GM21825 (cell line): ENCODE results near the gene PRRC2B.

Experiments used
- ATAC-seq: cut with Tn5 transposase; IDR thresholded peaks from one replicate; pipeline ENCODE4 v1.9.1; 2021; ENCODE audit warnings: mild to moderate bottlenecking, moderate library complexity; ENCODE audit not compliant: unreplicated experiment

PRRC2B gene

DNA sequence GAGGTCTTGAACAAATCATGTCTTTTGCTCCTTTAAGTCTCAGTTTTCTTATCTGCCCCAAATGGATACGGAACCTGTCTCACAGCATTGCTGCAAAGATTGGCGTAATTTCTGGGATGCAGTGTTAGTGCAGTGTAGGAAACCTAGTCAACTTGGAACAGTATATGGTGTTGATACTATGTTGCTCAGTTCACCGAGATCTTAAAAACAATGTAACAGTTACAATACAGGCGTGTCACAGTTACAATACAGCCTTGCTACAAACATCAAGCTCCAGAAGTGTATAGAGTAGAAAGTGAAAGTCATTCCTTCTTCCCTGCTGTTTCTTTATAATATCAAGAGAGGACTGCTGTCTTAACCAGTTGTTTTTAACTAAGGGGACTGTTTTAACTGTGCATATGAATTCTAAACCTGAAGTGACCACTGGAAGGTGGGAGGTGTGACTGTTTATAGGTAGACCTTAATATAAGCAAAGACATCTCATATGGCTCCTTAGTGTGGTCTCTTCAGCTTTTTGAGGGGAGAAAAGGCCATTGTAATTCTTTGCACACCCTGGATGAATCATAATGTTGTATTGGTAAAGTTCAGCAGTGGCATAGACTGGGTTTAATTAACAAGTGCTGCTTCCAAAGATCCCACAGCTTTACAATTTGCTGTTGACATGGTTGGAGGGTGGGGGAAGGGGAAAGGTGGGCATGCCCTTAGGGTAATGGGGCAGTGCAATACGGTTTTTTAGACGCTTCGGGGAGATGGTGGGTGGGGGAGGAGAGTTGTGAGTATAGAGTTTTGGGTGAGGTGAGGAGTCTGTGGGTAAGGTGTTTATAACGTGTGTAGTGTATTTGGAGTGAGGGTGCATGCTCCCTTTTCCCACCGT lies 12.9 kb downstream of the PRRC2B start:
- no peak for ATAC-seq

DNA sequence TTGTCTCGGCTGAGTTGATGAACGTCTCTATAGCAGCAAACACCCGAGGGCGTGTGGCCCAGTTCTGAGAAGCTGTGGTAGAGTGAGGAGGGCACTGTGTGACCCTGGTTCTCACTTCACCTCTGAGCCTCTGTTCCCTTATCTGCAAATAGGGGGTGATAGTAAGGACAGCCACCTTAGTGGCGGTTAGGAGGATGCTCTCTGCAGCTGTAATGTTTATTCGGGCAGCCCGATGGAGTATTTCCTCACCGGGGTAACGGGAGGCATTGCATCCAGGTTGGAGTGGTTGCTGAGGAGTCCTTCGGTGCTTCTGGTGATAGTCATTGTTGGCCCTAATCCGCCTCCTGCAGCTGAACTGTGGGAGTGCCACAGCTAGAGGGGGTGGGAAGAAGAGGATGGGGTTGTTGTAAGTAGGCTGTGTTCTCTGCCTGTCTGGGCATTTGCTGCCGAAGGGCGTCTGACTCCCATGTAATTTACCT lies 13.9 kb downstream of the PRRC2B start:
- ATAC-seq, result no peak

DNA sequence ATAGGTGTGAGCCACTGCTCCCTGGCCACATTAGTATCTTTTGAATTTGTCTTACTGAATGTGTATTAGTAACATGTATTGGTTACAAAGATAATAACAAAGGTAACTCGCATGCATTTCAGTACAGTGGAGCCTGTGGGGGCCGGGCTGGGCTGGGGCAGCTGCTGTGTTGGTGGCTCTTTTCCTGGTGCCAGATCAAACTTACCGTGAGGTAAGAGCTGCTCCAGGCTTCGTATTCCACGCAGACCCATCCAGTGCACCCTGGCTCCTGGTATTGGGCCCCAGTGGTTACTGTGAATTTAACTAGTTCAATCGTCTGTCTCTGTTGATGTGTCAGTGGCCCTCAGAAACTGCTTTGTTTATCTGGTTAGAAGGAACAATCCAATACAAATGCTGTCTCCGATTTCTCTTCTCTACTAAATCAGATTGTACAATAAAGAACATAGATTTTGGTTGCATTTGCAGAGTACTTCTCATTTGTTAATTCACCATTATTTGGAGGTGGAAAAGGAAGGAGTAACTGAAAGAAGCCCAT lies 15.6 kb downstream of the PRRC2B start:
- no peak for ATAC-seq

DNA sequence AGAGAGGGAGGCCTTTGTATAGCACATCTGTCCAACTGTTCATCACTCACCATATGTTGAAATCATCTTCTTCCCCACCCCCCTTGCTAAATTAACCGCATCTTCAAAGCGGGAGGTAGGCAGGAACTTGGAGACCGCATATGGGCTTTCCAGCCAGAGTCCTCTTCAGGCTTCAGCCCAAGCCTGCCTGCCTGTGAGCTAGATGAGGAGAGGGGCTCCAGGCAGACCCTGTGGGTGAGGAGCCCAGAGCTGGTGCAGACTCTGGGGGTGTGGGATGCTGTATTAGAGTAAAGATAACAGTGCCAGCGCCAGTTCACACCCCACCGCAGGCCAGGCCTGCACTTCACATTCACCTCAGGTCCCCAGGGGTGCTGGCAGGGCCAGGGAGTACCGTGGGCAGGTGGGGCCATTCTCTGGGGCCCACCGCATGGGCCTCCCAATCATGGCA lies 16.2 kb downstream of the PRRC2B start:
- ATAC-seq, result no peak

DNA sequence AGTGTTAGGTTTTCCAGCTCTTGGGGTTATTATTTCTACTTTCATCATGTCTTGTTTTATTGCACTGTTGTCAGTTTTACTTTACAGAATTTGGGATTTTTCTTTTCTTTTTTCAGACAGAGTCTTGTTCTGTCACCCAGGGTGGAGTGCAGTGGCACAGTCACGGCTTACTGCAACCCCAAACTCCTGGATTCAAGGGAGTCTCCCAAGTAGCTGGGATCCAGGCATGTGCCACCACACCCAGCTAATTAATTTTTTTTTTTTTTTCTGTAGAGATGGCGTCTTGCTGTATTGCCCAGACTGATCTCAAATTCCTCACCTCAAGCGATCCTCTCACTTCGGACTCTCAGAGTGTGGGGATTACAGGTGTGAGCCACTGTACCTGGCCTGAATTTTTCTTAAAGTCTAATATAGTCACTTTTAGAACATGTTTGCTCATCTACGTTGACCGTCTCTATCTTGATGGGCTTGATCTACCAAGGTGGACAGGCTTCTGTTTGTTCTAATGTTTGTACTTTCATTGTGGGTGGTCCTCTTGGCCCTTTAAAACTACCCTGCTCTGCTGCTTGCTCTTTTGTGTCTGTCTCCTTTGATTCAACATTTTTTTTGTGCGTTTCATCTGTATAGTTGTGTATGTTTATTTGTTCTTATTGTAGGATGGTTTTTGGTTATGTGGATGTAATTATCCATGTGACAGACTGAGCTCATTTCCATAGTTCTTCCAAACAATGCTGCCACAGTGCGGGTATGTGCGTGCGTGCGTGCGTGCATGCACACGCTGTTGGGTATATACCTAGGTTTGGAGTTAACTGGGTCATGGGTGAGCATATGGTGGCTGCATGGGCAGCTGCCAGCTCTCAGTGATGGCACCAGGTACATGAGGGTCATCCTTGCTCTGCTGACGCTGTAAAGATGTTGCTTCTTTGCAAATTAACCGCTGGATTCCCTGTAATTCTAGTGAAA lies 18.1 kb downstream of the PRRC2B start:
- no peak for ATAC-seq

DNA sequence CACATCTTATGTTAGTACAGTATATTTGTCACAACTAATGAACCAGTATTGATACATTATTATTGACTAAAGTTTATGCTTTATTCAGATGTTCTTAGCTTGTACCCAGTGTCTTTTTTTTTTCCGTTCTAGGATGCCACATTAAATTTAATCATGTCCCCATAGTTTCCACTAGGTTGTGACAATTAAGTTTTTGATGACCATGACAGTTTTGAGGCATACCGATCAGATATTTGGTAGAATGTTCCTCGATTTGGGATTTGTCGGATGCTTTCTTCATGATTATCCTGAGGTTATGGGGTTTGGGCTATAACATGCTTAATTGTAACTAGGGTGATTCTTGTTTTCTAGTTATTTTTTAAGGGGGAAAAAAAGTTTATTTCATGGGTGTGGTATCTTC lies 22.6 kb downstream of the PRRC2B start:
- no peak for ATAC-seq

DNA sequence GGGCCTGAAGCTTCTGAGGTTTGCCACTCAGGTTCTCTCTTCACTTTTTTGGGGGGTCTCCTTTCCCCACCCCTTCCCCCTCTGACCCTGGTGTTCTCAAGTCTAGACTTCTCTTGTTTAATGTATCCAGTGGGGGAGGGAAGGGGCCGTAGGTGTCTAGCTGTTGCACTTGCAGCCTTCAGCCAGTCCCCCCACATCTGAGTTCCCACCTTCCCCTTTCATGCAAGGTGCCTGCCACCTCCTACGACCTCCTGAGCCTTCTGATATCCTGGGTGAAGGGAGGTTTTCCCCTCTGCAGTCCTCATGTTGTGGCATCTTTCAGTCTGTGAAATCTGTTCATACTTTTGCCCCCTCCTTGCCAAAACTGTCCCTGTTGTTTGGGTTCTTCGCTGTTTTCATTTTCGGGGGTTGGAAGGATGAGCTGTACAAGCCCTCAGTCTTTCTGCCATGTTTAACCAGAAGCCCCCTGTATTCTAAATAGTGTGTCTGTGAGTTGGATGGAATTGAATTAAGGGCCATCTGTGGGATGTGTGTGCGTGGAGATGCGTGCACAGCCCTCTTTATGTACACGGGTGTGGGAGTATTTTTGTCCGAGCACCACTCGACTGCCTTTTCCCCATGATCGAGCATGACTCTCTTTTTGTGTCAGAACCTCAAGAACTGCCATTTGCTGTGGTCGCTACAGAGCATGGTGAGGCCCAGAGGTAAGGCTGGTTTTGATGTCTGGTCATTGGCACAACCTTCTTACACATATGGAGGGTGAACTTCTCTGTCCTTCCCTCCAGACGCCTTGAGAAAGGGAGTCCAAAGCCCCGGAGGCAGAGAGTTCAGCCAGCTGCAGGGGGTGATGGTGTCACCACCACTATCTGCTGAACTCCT lies 23.6 kb downstream of the PRRC2B start:
- peak; percentile 48 for ATAC-seq

DNA sequence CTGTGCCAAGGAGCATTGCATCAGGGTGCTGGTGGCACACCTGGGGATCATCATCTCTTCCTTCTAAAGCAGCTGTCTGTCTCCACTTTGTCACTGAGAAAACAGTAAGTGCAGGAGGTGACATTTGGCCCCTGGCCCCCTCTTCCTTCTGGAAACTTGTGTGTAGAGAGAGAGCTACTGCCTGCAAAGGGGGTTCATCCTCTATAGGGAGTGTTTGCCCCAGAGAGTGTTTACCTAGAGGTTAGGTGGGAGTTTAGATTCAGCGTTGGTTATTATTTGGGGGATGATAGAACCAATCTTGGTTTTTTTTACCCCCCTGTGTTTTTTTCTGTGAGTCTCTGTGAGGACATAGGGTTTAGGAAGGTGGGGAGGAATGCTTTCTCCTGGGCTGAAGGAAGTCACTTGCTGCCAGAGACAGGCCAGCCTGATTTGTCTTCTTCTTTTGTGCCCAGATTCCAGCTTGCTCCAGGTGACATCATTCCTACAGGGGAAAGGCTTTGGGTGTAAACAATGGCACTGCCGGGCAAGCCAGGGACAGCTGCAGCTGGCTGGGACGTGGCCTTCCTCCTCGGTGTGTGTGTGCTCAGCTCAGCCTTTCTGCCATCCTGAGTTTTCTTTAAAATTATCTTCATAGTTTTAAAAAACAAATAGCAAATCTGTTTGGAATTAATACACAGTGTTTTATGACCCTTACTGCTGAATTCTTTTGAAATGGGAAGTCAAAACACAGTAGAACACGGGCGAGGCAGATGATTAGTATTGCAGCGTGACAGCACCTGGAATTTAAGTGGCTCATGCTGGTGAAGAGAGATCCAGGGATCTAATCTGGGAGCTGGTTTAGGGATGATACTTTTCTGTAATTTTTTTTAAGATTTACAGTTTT lies 24.5 kb downstream of the PRRC2B start:
- peak; percentile 12 for ATAC-seq

DNA sequence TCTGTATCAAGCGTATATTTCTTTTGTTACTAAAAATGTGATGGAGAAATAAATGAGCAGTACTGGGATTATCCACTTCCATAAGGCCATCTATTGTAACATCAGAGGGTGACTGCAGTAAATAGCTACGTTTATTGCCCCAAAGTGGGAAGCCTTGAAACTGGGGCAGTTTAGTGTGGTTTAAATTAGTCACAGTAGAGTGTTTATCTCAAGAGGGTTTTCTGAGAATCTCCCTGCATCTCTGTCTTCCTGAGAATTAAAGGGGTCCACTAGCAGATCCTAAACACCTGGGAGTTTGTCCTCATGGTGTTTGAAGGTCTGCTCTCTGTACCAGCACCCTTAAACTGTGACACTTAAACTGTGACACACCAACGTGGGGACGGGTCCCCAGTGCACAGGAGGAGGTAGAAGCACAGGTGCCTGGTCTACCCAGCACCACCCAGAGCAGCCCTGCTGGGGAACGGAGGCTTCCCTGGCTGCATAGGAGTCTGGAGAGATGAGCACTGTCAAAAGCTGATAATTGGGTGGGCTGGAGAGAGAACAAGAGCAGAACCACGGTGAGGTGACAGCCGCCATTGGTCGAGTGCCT lies 25.2 kb downstream of the PRRC2B start:
- ATAC-seq, result no peak

DNA sequence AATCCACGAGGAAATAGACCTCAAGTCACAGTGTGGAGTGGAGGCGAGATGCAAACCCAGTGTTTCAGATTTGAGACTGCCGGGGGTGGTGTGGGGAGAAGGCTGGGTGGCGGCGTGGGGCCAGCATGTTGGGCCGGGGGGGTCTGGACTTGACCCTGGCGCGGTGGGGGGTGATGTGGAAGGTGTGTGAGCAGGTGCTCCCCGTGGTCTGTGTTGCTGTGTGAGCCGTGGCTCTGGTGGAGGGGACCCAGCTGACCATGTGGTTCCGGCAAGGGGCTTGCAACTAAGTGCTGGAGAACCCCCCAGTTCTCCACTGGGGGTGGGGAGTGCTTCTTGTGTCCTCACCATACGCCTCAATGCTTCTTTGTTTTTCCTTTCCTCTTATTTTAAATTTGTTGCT lies 25.8 kb downstream of the PRRC2B start:
- ATAC-seq, result no peak

DNA sequence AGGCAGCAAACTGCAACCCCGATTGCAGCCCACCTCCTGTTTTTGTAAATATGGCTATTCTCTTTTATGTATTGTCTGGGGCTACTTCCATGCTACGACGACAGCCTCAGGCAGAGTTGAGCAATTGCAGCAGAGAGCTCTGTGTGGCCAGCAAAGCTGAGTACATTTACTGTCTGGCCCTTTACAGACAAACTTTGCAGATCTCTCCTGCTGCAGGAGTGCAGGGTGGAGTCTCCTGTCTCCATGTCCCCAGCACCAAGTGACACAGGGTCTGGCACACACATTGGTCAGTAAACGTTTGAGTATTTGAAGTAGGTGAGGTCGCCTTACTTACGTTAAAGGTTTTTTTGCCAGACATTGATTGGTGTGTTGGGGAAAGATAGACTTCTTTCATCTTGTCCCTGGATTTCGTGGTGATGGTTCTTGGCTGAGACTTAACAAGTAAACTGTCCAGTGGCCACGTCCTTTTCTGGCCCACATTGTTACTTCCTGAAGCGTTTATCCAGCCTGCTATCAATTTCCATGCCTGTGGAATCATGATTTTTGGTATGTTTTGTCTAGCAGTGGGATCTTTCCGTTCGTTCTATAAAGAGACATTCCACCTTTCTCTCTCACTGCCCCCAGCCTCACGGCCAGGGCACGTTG lies 27.2 kb downstream of the PRRC2B start:
- no peak for ATAC-seq

DNA sequence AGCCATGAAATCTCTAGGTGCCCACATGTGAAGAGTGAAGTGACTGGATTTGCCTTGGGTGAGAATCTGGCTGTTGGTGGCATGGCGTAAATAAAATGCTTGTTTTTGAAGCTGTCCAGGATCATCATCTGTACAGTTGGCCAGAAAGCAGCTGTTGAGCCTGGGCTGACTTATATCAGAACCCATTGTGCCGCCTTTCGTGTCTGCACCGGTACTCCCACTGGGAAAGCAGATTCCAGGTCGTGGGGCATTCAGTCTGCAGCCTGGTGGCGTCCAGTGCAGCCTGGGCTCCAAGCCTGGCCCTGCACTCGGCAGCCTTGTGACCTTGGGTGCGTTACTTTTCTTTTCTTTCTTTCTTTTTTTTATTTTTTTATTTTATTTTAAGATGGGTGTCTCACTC lies 27.8 kb downstream of the PRRC2B start:
- no peak for ATAC-seq

DNA sequence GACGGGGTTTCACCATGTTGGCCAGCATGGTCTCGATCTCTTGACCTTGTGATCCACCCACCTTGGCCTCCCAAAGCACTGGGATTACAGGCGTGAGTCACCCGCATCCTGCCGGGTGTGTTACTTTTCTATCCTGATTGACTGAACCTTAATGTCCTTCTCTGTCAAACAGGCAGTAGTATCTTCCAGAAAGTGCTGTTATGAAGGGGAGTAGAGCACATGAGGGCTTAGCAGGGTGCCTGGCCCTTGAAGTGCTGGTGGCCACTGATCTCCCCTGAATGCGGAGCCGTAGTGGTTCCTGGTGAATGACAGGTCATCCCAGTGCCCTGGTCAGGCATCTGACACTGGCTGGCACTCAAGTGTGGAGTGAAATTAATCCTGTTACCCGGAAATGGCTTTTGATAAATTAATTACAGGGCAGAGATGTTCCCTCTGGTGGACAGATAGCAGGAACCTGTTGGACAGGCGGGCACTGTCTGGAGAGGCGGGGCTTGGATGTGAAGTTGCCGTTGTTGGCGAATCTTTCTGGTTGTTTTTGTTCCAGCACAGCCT lies 28.4 kb downstream of the PRRC2B start:
- ATAC-seq, result no peak

DNA sequence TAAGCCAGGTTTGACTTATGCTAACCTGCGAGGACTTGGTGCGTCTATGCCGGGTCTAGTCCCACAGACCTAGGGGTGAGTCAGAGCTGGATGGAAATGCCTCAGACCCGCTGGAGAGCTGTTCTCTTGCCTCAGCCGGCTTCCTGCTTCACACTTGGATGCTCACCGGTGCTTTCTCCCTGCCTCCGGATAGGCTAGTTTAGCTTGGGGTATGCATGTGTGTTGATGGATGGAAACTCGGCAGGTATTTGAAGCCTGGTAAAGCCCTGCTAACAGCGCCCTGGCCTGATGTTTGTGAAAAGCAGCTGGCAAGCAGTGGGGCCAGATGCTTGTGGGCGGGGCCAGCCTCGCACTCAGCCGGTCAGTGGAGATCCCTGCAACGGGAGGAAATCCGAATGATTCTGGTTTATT lies 29.3 kb downstream of the PRRC2B start:
- ATAC-seq, result no peak

DNA sequence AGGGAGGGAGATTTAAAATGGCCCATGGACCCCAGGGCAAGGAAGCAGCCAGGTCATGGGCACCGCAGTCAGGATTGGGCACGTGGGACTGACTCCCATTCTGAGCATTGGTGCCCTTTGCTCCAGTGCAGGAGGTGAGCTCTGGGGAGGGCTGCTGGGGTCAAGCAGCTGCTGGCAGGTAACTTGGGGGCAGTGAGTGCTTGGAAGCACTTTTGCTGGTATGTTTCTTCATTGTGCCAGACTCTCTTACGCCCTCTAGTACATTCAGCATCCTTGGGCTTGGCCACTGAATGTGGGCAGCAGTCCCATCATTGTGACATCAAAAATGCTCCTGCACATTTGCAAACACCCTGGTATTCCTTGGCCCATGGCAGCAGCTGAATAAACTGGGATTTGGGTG lies 32.7 kb downstream of the PRRC2B start:
- no peak for ATAC-seq

DNA sequence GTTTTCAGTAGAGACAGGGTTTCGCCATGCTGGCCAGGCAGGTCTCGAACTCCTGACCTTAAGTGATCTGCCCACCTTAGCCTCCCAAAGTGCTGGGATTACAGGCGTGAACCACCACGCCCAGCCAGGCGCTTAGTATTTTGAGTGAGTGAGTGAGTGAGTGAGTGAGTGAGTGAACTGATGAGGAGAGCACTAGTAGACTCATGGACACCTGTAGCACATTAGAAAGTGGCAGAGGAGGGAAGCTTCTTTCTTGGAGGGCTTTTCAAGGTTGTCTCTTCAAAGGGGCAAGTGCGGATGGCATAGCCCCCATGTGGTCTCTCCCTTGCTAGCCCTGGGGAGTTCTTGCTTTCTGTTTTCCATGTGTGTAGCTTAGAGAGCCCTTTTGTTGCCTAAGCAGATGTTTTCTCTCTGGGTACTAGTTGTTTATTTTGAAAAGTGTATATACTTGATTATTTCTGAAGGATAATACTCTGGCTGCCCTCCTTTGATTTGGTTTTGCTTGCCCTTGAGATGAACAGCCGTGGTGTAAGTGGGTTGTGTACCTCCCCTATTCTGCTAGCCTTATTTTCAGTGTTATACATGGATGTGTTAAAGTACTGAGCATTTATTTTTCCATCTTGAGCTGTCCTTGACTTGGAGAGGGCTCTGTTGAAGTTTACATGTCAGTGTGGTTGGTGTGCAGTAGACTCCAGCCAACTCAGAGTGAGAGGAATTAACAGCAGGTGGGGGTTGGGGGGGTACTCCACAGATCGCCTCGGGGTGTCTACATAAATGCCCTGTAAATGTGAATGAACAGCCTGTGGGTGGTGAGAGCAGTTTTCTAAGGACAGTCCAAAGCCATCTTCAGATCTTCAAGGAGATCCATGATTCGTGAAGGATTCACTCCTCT lies 35.5 kb downstream of the PRRC2B start:
- no peak for ATAC-seq

DNA sequence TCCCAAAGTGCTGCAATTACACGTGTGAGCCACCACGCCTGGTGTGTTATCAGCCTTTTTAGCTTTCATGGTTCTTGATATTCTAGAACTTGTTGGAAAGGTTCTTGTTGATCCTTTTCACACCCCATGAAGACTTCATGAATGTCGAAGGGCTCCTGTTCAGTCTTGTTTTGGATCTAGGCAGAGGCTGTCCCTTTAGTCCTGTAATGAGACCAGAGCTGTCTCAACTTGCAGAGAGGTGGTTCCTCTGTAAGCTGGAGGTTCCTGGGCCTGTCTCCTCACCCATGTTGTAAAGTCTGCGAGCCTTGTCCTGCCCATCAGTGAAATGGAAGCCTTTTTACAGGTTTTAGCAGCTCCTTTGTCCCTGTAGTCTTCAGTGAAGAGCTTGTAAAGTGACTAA lies 38.2 kb downstream of the PRRC2B start:
- ATAC-seq, result no peak
